A549 treated with RU486 at 1 μM for 4 hours (cell line): ENCODE data around the gene TUBG2. TPM values are rescaled to one million over a fixed set of nuclear protein-coding genes. Genes with fewer than 3 reads are reported as not detected.

Experiments
- total RNA-seq: library from RNA; stranded (reverse); fragments of 200-300 nt; extraction: Qiagen RNA extraction; gene quantifications from 5 replicates; pipeline ENCODE4 v1.2.3, GENCODE V29; 2022; ENCODE audit warnings: low read depth

The TUBG2 gene
- total RNA-seq = 16.9 to 25.5 TPM (median 22.6 TPM) in 5 replicates

DNA sequence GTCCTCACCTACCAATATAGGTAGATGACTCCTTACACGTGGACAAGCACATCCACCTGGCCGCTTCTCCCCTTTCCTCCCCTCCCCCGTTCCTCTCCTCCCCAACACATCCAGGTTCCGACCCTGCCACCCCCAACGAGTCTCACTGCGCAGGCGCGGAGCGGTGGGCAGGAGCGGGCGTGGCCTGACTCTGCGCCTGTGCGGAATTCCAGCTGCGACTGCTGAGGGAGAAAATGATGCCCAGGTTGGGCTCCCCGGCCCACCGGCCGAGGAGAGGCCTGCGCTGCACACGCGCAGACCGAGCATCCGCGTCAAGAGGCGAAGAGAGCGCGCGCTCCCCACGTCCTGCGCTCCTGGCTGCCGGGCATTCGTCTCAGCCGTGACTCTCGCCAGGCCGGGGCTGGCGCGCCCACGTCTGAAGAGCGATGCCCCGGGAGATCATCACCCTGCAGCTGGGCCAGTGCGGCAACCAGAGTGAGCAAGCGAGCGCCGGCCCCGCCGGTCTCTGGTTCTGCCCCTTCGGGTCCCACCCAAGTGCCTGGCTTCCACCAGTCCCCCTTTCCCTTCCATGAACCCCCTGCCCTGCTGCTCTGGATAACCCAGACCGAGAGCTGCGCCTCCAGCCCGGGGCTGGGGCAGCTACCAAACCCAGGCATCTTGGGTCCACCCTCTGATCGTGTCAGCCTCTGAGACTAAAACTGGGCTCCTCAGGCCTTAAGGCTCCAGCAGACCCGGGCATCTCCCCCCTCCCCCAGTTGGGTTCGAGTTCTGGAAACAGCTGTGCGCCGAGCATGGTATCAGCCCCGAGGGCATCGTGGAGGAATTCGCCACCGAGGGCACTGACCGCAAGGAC lies at the start of gene TUBG2:
TUBG2 (plus strand) TSS at position 206 of the 853 bp plus-strand sequence; CDS start at position 426, 220 bp downstream.

DNA sequence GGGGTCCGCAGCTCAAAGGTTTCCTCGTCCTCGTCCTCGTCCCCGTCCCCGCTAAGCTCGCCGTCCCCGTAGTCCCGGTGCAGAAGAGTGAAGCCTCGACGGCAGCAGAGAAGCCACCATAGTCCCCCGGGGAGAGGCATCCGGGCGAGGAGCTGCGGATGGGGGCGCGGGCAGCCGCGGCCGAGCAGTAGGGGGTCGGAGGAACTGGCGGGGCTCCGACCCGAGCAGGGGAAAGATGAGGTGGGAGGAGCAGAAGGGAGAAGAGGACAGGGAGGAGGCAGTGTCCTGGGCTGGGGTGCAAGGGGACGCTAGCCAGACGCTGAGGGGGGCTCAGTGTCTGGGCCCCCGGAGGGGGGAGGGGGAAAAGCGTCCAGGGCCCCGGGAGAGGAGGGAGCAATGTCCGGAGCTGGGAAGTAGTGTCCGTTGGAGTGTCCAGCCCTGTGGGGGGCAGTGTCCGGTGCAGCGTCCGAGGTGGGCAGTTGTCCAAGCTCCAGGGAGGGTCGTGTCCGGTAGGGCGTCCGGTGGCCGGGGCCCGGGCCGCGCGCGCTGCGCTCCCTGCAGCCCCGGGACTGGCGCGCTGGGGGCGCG lies 17.4 kb downstream of the TUBG2 start, which contains the start of gene PLEKHH3:
PLEKHH3 (minus strand) TSS at position 571 of the 588 bp plus-strand sequence; CDS start at position 140, 431 bp downstream.

DNA sequence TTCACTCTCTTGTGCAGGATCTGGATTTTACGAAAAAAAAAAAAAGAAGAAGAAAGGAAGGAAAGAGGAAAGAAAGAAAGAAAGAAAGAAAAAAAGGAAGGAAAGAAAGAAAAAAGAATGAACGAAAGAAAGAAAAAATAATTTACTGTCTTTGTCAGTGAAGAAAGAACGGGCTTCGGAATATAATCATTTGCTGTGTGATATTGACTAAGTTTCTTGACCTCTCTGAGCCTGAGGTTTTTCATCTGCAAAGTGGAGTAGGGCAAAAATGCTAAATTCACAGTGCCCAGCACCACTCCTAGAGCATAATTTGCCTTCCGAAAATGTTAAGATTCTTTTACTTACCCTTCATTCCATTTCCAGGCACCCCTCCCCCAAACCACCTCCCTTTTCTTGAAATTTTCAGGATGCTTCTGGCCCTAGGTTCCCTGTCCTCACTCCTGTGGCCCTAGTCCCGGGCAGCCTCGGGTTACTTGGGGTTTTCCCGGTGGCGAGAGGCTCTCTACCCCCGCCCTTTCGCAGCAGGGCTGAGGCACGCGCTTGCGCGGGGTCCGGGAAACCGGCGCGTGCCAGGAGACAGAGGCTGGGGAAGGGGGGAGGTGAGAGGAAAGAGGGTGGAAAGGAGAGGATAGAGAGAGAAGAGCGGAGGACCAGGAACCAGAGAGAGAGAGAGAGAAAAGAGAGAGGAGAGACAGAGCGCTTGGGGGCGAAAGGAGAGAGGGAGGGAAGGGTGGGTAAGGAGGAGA lies 23.1 kb downstream of the TUBG2 start, which contains the start of gene CNTNAP1:
CNTNAP1 (plus strand) TSS at position 556 of the 746 bp plus-strand sequence. CDS start 299 bp downstream, outside the sequence.

Other genes with a start within 250 kb of the TUBG2 start
- 414 to 491 TPM (median 479 TPM) in 5 replicates for gene CAVIN1, start 236.0 kb upstream of the TUBG2 start, total RNA-seq
- gene ATP6V0A1, start 200.4 kb upstream of the TUBG2 start, total RNA-seq = 35.1 to 45.6 TPM (median 43.9 TPM) in 5 replicates
- 30.6 to 51.3 TPM (median 42.9 TPM) in 5 replicates for gene NAGLU, start 123.0 kb upstream of the TUBG2 start, total RNA-seq
- 0.74 to 1.6 TPM (median 1.2 TPM) in 5 replicates for gene HSD17B1, start 106.4 kb upstream of the TUBG2 start, total RNA-seq
- gene COASY, start 97.1 kb upstream of the TUBG2 start, total RNA-seq = 103 to 140 TPM (median 121 TPM) in 5 replicates
- gene MLX, start 92.2 kb upstream of the TUBG2 start, total RNA-seq = 52.8 to 64.7 TPM (median 57.9 TPM) in 5 replicates
- 34.1 to 40.6 TPM (median 38.3 TPM) in 5 replicates for gene PSMC3IP, start 81.6 kb upstream of the TUBG2 start, total RNA-seq
- 26.5 to 30.0 TPM (median 28.4 TPM) in 5 replicates for gene RETREG3, start 49.9 kb upstream of the TUBG2 start, total RNA-seq
- gene TUBG1, start 49.6 kb upstream of the TUBG2 start, total RNA-seq = 139 to 156 TPM (median 151 TPM) in 5 replicates
- gene PLEKHH3, start 17.7 kb downstream of the TUBG2 start, total RNA-seq = 12.2 to 19.5 TPM (median 17.5 TPM) in 5 replicates
- 0.28 to 0.61 TPM (median 0.35 TPM) in 5 replicates for gene CCR10, start 22.6 kb downstream of the TUBG2 start, total RNA-seq
- gene CNTNAP1, start 23.2 kb downstream of the TUBG2 start, total RNA-seq = 4.3 to 6.5 TPM (median 5.8 TPM) in 5 replicates
- gene EZH1, start 85.8 kb downstream of the TUBG2 start, total RNA-seq = 7.2 to 13.2 TPM (median 10.2 TPM) in 5 replicates
- gene RAMP2, start 101.9 kb downstream of the TUBG2 start, total RNA-seq = 0.65 to 1.5 TPM (median 0.76 TPM) in 5 replicates
- gene VPS25, start 114.2 kb downstream of the TUBG2 start, total RNA-seq = 124 to 132 TPM (median 125 TPM) in 5 replicates
- gene WNK4, start 121.3 kb downstream of the TUBG2 start, total RNA-seq = 0.85 to 1.7 TPM (median 1.4 TPM) in 5 replicates
- gene COA3, start 139.4 kb downstream of the TUBG2 start, total RNA-seq = 117 to 153 TPM (median 137 TPM) in 5 replicates
- not detected in 5 replicates for gene CNTD1, start 139.6 kb downstream of the TUBG2 start, total RNA-seq
- 78.7 to 105 TPM (median 81.3 TPM) in 5 replicates for gene BECN1, start 165.0 kb downstream of the TUBG2 start, total RNA-seq
- 233 to 282 TPM (median 239 TPM) in 5 replicates for gene PSME3, start 174.1 kb downstream of the TUBG2 start, total RNA-seq
- gene AOC2, start 185.3 kb downstream of the TUBG2 start, total RNA-seq = 1.4 to 2.0 TPM (median 1.9 TPM) in 5 replicates
- 0.82 to 1.6 TPM (median 1.1 TPM) in 5 replicates for gene AOC3, start 191.9 kb downstream of the TUBG2 start, total RNA-seq
- gene G6PC1, start 241.5 kb downstream of the TUBG2 start, total RNA-seq = not detected in 5 replicates